Measurements from ENCODE around the gene ABCC1.
"Not testable (repeated sequence)": the region's sequence is repeated elsewhere in the genome, so short reads cannot be mapped to it uniquely, and the experiment has no call there.

The ABCC1 gene

GRCh38 chr16:16141141-16141540 is 191.7 kb downstream of the ABCC1 start:
- Histone ChIP-seq H3K4me3 (no peak overlapping the region), H3K27ac (no peak overlapping the region)

DNA sequence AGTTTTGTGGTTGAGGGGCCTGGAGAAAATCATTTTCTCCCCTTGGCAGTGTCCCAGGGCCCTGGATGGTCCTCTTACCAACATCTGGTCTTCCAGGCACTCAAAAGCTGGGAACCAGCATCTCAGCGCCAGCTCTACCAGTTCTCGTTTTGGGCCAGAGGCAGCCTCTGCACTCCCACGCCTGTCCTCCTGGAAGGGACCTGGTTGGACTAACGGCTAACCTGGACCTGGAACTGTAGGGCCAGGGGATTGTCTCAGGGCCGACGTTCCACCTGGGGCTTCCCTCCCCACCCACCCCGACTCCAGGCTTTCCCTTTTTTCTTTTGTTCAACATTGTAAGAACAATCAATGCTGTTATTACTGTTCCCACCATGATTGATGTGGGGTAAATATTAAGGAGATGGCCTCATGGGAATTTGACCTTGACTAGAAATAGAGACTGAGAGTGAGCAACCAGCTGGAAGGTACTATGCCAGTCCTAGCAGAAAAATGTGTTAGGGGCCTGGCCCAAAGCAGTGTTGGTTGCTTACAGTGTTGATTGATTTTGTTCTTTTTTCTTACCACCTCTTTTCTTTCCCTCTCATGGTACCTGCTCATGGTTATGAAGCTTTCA is 192.5 kb downstream of the ABCC1 start:
- no peak overlapping the region for H3K27ac ChIP-seq

DNA sequence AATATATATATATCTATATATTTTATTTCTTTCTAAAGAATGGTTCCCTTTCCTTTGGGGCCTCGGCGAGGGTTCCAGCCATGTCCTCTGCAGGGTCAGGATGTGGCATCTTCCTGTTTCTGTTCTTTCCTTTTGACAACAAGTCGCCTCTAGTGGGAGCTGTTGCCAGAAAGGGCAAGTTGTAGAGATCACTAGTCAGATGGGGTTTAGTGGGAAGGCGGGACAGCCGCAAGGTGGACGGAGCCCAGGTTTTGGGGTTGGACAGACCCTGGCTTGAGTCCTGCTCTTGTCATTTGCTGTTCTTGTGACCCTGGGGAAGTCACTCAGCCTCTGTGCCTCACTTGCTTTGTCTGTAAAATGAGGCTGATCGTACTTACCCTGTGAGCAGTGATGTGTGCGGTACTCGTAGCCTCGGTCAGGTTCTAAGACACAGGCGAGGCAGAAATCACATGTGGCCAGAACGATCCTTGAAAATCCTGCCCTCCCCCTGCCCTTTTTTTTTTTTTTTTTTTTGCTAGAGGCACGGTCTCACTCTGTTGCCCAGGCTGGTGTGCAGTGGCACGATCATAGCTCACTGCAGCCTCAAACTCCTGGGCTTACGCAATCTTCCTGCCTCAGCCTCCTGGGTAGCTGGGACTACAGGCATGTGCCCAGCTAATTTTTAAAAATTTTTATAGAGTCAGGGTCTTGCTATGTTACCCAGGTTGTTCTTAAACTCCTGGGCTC is 193.8 kb downstream of the ABCC1 start:
- Histone ChIP-seq H3K4me3 (no peak overlapping the region), H3K27ac (peak overlapping the region in 2 of 21 experiments; percentile 21 to 56)

More for the DNA sequence above, 192.5 kb downstream of the ABCC1 start:
- H3K4me3 ChIP-seq, result no peak overlapping the region

DNA sequence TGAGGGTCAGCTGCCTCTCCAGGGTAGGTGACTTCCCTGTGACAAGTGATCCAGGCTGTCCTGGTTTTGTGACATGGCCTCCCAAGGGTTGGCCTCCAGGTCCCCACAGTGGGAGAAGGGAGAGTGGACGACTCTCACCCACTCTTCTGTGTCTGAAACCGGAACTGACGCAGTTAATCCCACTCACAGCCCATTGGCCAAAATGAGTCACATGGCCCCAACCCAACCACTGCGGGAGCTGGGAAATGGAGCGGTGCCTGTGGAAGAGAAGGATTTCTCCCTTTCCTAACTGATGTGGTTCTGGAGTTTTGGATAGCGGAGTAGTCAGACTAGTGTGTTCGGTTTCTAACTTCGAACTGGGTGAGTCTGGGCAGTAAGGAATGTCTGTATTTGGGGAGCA is 194.5 kb downstream of the ABCC1 start:
- peak overlapping the region in 2 of 21 experiments; percentile 21 to 56 for H3K27ac ChIP-seq
- H3K4me3 ChIP-seq, result no peak overlapping the region

- Histone ChIP-seq H3K4me3 (no peak overlapping the region), H3K27ac (no peak overlapping the region)
Observed at GRCh38 chr16:16144416-16144815, 195.0 kb downstream of the ABCC1 start.

- H3K27ac ChIP-seq, result no peak overlapping the region
- no peak overlapping the region for H3K4me3 ChIP-seq
Observed at GRCh38 chr16:16145286-16145685, 195.9 kb downstream of the ABCC1 start.

- Histone ChIP-seq H3K4me3 (no peak overlapping the region), H3K27ac (no peak overlapping the region)
Observed at GRCh38 chr16:16146380-16147315, 197.2 kb downstream of the ABCC1 start.

DNA sequence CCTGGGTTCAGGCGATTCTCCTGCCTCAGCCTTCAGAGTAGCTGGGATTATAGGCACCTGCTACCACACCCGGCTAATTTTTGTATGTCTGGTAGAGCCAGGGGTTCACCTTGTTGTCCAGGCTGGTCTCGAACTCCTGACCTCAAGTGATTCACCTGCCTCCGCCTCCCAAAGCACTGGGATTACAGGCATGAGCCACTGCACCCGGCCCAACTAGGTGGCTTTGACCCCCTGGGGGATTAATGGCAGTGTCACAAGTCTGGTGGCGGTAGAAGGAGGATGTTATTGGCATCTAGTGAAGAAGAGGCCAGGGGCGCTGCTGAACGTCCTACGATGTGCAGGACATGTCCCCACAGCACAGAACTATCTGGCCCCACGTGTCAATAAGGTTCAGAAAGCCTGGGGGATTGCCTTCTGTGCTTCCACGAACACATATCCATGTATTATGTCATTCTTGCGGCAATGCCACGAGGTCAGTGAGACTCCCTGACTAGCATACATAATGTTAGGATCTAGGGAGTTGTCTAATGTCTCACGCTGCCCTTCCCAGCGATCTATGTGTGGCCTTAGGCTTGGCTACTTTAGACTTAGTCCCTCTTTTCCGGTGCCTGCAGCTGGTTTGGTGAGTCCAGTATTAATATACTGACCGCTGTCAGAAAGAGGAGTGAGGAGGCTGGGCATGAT is 198.0 kb downstream of the ABCC1 start:
- H3K27ac ChIP-seq, result no peak overlapping the region
- H3K4me3 ChIP-seq, result no peak overlapping the region

- H3K4me3 ChIP-seq, H3K27ac ChIP-seq: not testable (repeated sequence)
Observed at GRCh38 chr16:16148000-16148599, 198.7 kb downstream of the ABCC1 start.

DNA sequence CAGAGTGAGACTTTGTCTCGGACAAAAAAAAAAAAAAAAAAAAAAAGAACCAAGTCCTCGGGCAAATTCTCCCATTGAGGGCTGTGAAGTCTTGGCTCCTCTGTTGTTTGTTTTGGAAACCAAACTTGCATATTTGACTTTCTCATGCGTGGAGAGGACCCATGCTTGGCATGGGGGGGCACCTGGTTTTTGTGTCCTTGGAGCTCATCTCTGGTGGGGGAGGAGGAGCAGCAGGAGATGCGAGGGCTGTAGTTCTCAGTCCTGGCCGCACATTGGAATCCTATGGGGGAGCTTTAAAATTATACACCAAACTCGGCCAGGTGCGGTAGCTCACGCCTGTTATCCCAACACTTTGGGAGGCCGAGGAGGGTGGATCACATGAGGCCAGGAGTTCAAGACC is 199.3 kb downstream of the ABCC1 start:
- Histone ChIP-seq H3K27ac (no peak overlapping the region), H3K4me3 (no peak overlapping the region)

GRCh38 chr16:16149710-16150116 is 200.3 kb downstream of the ABCC1 start:
- Histone ChIP-seq H3K27ac (no peak overlapping the region), H3K4me3 (no peak overlapping the region)

GRCh38 chr16:16150117-16150877 is 200.9 kb downstream of the ABCC1 start:
- no peak overlapping the region for H3K27ac ChIP-seq
- no peak overlapping the region for H3K4me3 ChIP-seq

GRCh38 chr16:16150878-16151152 is 201.4 kb downstream of the ABCC1 start:
- no peak overlapping the region for H3K4me3 ChIP-seq
- H3K27ac ChIP-seq, result no peak overlapping the region

GRCh38 chr16:16151315-16151714 is 201.9 kb downstream of the ABCC1 start:
- Histone ChIP-seq H3K27ac (no peak overlapping the region), H3K4me3 (no peak overlapping the region)

GRCh38 chr16:16153000-16153399 is 203.6 kb downstream of the ABCC1 start:
- not testable (repeated sequence) for H3K4me3 ChIP-seq

DNA sequence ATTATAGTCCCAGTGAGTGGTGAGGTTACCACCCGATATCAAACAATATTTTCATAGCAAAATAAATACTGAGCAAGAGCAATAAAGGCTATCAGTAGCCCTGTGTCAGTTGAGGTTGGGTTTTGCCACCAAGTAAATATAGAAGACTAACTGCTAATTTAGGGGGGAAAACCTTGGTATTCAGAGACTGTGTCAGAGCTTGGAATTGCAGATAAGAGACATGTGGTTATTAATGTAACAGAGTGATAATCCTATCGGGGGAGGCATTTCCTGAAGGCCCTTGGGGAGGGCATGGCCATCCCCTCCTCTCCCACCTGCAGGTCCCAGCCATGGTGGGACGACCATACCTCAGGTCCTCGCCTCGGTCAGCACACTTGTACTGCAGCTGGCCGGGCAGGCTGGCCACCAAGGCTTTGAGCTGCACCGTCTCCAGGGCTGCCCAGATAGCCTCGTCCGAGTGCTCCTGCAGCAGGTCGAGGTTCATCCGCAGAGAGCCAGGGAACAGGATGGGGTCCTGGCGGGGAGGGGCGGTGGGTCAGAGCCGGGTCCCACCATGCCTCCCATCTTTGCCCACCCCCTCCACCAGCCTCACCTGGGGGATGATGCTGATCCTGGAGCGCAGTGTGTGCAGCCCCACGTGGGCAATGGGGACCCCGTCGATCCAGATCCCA is 205.0 kb downstream of the ABCC1 start:
- Histone ChIP-seq H3K27ac (no peak overlapping the region), H3K4me3 (no peak overlapping the region)

More at GRCh38 chr16:16153000-16153399, 203.6 kb downstream of the ABCC1 start:
- not testable (repeated sequence) for H3K27ac ChIP-seq

GRCh38 chr16:16155234-16155633 is 205.8 kb downstream of the ABCC1 start:
- Histone ChIP-seq H3K27ac (no peak overlapping the region), H3K4me3 (no peak overlapping the region)

GRCh38 chr16:16157166-16157565 is 207.8 kb downstream of the ABCC1 start:
- no peak overlapping the region for H3K4me3 ChIP-seq
- H3K27ac ChIP-seq, result no peak overlapping the region

Measured in skin epidermis (tissue), 12 donors.